HG02763 (cell line): ENCODE data around the gene TMED6.
"Not testable (repeated sequence)": the region's sequence is repeated elsewhere in the genome, so short reads cannot be mapped to it uniquely, and the experiment has no call there.

ENCODE experiments used
- ATAC-seq: cut with Tn5 transposase; IDR thresholded peaks from one replicate; pipeline ENCODE4 v1.9.1; 2021; ENCODE audit warnings: mild to moderate bottlenecking, moderate library complexity; ENCODE audit not compliant: unreplicated experiment

The TMED6 gene

DNA sequence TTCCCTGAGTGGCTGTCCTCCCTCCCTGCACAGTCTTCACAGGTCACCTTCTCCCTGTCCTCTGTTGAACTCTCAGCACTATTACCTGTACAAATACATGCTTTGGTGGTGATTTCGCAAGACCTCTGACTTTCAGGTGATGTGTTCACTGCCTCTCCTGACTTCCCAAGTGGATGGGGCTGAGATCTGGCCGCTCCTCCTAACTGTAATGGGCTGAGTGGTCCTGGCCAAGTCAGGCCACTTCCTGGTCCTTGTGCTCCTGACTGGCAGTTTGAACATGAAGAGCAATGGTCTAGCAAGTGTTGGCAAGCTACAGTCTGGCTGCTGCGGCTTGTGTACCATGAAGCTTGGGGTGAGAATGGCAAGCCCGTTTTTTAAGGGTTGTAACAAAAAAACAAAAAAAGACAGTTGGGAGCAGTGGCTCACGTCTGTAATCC lies 11.7 kb upstream of the TMED6 start:
- no peak for ATAC-seq

DNA sequence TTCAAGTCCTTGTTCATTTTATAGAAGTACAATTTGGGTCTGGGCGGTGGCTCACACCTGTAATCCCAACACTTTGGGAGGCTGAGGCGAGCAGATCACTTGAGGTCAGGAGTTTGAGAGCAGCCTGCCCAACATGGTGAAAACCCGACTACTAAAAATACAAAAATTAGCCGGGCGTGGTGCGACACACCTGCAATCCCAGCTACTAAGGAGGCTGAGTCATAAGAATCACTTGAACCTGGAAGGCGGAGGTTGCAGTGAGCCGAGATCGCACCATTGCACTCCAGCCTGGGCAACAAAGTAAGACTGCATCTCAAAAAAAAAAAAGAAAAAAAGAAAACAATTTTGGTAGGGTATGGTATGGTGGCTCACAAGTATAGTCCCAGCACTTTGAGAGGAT lies 8.5 kb upstream of the TMED6 start:
- not testable (repeated sequence) for ATAC-seq

GRCh38 chr16:69350536-69351133 lies 951 bp downstream of the TMED6 start:
- no peak for ATAC-seq

DNA sequence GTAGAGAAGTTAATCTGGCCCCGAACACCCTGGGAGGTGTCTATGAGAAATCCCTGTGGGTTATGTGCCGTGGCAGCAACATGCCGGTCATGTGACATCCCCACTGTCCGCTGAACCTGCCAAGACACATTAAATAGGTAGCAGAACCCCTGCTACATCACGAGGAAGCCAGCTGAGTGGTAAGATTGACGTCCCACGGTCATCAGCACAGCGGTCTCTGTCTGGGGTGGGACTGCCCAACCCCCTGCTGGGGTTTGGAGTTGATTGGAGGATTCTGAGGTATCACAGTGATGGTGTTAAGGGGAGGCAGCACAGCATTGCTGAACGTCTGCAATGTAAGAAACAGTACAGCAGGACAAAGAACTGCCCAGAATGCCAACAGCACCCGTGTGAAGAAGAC lies 2.0 kb downstream of the TMED6 start:
- ATAC-seq, result no peak

GRCh38 chr16:69348222-69348621 lies 3.4 kb downstream of the TMED6 start:
- ATAC-seq, result no peak

GRCh38 chr16:69346683-69347082 lies 4.9 kb downstream of the TMED6 start:
- no peak for ATAC-seq

DNA sequence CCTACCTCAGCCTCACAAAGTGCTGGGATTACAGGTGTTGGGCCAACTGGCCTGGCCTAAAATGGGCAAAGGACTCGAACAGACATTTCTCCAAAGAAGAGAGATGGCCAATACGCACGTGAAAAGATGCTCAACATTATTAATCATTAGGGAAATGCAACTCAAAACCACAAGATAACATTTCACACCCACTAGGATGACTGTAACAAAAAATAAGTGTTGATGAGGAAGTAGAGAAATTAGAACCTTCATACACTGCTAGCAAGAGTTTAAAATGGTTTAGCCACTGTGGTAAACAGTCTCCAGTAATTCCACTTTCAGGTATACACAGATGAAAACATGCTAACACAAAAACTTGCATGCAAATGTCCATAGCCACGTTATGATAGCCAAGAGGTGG lies 5.7 kb downstream of the TMED6 start:
- no peak for ATAC-seq

- ATAC-seq, result no peak
These were observed 7.4 kb downstream of the TMED6 start for GRCh38 chr16:69344171-69344570.

DNA sequence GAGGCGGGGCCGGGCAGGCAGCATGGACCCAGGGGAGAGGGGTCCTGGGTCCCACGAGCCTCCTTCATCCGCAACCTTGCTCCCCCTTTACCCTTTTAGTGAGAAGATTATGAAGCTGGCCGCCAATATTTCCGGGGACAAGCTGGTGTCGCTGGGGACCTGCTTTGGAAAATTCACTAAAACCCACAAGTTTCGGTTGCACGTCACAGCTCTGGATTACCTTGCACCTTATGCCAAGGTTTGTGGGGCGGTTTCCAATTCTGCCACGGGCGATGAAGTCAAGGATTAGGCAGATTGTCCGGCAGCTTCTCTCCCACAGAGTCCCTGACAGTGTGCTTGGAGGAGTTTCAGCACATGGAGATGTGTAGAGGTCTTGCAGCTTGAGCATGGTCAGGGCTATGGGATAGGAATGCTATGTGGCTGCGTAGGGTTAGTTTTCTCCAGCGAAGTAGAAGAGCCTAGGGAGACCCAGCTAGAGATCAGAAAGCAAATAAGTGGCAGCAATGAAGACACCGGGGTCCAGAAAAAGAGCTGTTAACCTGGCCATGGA lies 11.4 kb downstream of the TMED6 start:
- no peak for ATAC-seq

- peak; percentile 89 for ATAC-seq
These were observed 12.1 kb downstream of the TMED6 start, which contains the start of the genes COG8 and NIP7 for GRCh38 chr16:69339289-69340094. TSS of gene COG8 (minus strand) at chr16:69339564. CDS start at chr16:69339552, 12 bp downstream. TSS of gene NIP7 (plus strand) at chr16:69339772. CDS start at chr16:69339830, 58 bp downstream.

GRCh38 chr16:69338557-69339288 lies 12.9 kb downstream of the TMED6 start:
- no peak for ATAC-seq

DNA sequence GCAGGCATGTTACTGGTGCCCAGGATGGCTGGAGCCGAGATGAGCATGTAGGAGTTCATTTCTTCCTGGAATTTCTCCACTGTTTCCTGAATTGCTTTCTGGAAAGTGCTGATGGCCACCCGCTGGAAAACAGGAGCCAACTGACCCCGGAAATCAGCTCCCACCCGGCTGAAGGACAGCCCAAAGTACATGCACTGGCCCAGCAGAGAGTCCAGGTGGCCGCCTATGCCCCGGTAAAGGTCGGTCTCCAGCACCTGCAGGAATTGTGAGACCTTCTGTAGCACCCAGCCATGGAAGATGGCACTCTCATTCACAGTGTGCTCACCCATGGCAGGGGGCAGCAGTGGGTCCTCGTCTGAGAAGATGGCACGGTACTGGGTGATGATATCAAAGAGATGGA lies 16.9 kb downstream of the TMED6 start:
- no peak for ATAC-seq

GRCh38 chr16:69330286-69331109 lies 21.1 kb downstream of the TMED6 start, which contains the start of gene PDF:
TSS of gene PDF (minus strand) at chr16:69330588. CDS start at chr16:69330570, 18 bp downstream.
- peak; percentile 94 for ATAC-seq

GRCh38 chr16:69329369-69330285 lies 22.0 kb downstream of the TMED6 start:
- peak; percentile 36 for ATAC-seq

- ATAC-seq, result no peak
These were observed 22.7 kb downstream of the TMED6 start for GRCh38 chr16:69328854-69329316.

- ATAC-seq, result no peak
These were observed 23.8 kb downstream of the TMED6 start for GRCh38 chr16:69327585-69328310.

GRCh38 chr16:69326172-69326873 lies 25.3 kb downstream of the TMED6 start:
- ATAC-seq, result no peak

DNA sequence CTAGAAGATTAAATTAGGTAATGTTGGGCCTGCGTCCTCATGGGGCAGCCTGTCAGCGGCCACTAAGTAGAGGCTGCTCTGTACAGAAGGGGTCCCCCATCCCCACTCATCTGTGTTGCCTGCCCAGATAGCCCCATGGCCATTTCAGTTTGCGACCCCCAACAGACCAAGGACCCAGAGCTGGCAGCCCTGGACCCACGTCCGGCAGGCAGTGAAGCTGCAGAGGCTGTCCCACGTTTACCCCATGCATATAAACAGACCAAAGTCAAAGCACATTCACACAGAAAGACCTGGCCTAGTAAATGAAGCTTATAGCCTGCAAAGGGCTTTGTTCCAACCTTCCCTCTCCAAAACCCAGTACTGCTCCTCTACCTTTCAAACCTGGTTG lies 25.8 kb downstream of the TMED6 start:
- ATAC-seq, result no peak
